Activated T-cell treated with anti-CD3 and anti-CD28 coated beads, Interleukin-2, amount 50 U/mL, for 24 hours (primary cell): ENCODE measurements around the gene MCAM.

Experiments
- DNase-seq: peaks from one replicate; pipeline ENCODE4 v3.0.0-alpha.2; 2020
- H3K27ac Mint-ChIP-seq: 2 replicates; pipeline ENCODE4 v1.8.0; 2020; ENCODE audit warnings: mild to moderate bottlenecking, mixed read lengths
- H3K27me3 Mint-ChIP-seq: 2 replicates; pipeline ENCODE4 v1.8.0; 2020; ENCODE audit warnings: mixed read lengths
- H3K36me3 Mint-ChIP-seq: 2 replicates; pipeline ENCODE4 v1.8.0; 2020; ENCODE audit warnings: low read depth, mixed read lengths
- H3K4me1 Mint-ChIP-seq: 2 replicates; pipeline ENCODE4 v1.8.0; 2020; ENCODE audit warnings: low read depth, mixed read lengths
- H3K4me3 Mint-ChIP-seq: 2 replicates; pipeline ENCODE4 v1.8.0; 2020; ENCODE audit warnings: mild to moderate bottlenecking, moderate library complexity, mixed read lengths
- H3K9me3 Mint-ChIP-seq: 2 replicates; pipeline ENCODE4 v1.8.0; 2020; ENCODE audit warnings: mixed read lengths

The MCAM gene

DNA sequence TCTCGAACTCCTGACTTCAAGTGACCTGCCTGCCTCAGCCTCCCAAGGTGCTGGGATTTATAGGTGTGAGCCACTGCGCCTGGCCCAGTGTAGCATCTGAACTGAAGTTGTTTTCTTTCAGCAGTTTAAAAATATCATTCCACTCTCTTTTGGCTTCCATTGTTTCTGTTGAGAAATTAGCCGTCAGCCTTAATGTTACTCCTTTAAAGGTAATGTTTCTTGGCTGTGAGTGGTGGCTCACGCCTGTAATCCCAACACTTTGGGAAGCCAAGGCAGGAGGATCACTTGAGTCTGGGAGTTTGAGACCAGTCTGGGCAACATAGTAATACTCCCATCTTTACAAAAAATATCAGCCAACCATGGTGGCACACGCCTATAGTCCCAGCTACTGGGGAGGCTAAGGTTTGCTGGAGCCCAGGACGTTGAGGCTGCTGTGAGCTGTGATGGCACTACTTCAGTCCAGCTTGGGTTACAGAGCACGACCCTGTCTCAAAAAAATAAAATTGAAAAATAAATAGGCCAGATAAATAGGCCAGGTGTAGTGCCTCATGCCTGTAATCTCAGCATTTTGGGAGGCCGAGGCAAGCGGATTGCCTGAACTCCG is 25.9 kb downstream of the MCAM start:
- H3K4me1 Mint-ChIP-seq: no peaks in the 10 kb centered on the region
- no peaks in the 10 kb centered on the region for H3K9me3 Mint-ChIP-seq
- H3K27ac Mint-ChIP-seq: no peak overlapping the region
- DNase-seq: no peak
- H3K27me3 Mint-ChIP-seq: no peaks in the 10 kb centered on the region
- H3K4me3 Mint-ChIP-seq: no peak overlapping the region
- H3K36me3 Mint-ChIP-seq: peaks cover 71% of the 10 kb centered on the region

DNA sequence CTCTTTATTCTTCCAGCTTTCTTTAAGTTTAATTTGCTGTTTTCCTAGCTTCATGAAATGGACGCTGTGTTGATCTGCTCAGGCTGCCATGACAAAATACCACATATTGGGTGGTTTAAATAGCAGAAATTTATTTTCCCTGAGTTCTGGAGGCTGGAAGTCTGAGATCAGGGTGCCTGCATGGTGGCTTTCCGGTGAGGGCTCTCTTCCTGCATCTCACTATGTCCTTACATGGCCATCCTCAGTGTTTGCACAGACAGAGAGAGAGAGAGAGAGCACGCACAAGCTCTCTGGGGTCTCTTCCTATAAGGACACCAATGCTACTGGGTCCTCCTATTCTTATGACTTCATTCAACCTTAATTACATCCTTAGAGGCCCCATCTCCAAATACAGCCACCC is 28.7 kb downstream of the MCAM start:
- H3K27me3 Mint-ChIP-seq: no peaks in the 10 kb centered on the region
- H3K9me3 Mint-ChIP-seq: no peaks in the 10 kb centered on the region
- H3K4me1 Mint-ChIP-seq: peaks cover 8% of the 10 kb centered on the region
- DNase-seq: no peak
- no peak overlapping the region for H3K27ac Mint-ChIP-seq
- H3K36me3 Mint-ChIP-seq: peaks cover 66% of the 10 kb centered on the region
- no peak overlapping the region for H3K4me3 Mint-ChIP-seq

DNA sequence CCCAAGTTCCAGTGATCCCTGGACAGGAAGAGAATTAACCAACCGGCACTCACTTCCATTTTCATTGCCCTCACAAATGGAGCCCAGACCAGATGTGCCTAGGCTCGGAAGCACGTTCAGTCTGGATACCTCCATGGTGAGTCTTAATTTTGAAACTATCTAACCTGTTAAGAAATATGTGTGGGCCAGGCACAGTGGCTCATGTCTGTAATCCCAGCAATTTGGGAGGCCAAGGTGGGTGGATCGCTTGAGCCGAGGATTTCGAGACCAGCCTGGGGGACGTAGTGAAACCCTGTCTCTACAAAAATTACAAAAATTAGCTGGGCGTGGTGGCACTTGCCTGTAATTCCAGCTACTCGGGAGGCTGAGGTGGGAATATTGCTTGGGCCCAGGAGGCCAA is 31.5 kb downstream of the MCAM start:
- Mint-ChIP-seq H3K4me3 (no peak overlapping the region), H3K36me3 (peaks cover 59% of the 10 kb centered on the region), H3K9me3 (no peaks in the 10 kb centered on the region), H3K27ac (peak overlapping the region; percentile 56), H3K27me3 (no peaks in the 10 kb centered on the region), H3K4me1 (peaks cover 20% of the 10 kb centered on the region)
- no peak for DNase-seq

DNA sequence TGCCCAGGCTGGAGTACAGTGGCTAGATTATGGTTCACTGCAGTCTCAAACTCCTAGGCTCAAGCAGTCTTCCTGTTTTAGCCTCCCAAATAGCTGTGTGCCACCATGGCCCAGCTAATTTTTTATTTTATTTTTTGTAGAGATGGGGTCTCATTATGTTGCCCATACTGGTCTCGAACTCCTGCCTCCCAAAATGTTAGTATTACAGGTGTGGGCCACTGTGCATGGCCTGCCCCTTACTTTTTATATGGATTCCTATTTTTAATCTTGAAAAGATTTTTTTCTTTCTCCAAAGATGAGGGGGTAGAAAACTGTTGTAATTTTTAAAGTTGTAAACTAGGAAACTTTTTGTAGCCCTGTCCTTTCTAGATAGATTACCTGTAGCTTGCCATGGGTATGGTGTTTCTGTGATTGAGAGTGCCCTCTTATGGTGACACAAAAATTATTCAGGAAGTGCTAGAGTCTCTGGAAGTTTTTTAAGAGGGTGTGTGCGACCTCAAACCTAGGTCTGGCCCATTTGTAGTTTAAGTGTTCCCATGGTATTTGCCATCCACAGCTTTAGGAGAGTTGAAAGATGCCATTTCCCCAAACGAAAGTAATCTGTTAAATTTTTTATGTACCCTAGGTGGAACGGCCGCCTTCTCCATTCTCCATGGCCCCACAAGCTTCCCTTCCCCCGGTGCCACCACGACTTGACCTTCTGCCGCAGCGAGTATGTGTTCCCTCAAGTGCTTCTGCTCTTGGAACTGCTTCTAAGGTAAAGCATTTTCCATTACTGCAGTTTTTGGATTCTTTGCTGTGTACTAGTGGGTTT is 32.4 kb downstream of the MCAM start:
- no peaks in the 10 kb centered on the region for H3K9me3 Mint-ChIP-seq
- no peak for DNase-seq
- no peaks in the 10 kb centered on the region for H3K27me3 Mint-ChIP-seq
- peaks cover 20% of the 10 kb centered on the region for H3K4me1 Mint-ChIP-seq
- no peak overlapping the region for H3K4me3 Mint-ChIP-seq
- H3K27ac Mint-ChIP-seq: peak overlapping the region; percentile 56
- peaks cover 64% of the 10 kb centered on the region for H3K36me3 Mint-ChIP-seq

DNA sequence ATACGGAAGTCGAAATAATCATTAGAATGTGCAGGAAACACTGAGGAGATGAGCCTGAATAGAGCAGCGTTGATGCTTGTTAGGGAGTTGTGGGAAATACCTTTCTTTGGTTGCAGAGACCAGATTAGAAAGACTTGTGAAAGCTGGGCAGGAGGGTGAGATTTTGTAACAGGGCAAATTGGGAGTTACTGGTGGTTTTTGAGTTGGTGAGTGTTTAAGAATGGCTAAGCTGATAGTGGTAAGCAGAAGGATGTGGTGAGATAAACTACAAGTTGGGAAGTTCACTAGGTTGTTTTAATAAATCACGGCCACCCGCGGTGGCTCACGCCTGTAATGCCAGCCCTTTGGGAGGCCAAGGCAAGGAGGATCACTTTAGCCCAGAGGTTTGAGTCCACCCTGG is 34.4 kb downstream of the MCAM start:
- DNase-seq: no peak
- H3K4me3 Mint-ChIP-seq: no peak overlapping the region
- no peaks in the 10 kb centered on the region for H3K9me3 Mint-ChIP-seq
- peaks cover 65% of the 10 kb centered on the region for H3K36me3 Mint-ChIP-seq
- H3K4me1 Mint-ChIP-seq: peaks cover 20% of the 10 kb centered on the region
- H3K27me3 Mint-ChIP-seq: no peaks in the 10 kb centered on the region
- peak overlapping the region; percentile 42 for H3K27ac Mint-ChIP-seq

DNA sequence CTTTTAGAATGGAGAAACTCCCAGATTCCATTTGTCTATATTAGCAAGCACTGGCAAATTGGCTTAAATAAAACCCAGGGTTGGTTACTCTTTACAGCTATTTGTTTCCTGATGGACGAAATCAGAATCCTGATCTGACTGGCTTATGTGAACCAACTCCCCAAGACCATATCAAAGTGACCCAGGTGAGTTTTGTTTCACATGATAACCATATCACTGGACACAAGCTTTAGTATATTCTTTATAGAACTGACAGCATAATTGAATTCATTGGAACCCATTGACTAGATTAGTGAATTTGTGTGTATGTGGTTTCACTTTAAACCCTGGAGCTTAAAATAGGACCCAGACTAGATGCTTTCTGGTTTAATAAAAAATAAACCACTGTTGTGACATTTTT is 39.3 kb downstream of the MCAM start:
- Mint-ChIP-seq H3K27ac (no peak overlapping the region), H3K36me3 (peaks cover 76% of the 10 kb centered on the region), H3K9me3 (no peaks in the 10 kb centered on the region), H3K4me3 (no peak overlapping the region), H3K4me1 (peaks cover 12% of the 10 kb centered on the region), H3K27me3 (no peaks in the 10 kb centered on the region)
- DNase-seq: no peak

DNA sequence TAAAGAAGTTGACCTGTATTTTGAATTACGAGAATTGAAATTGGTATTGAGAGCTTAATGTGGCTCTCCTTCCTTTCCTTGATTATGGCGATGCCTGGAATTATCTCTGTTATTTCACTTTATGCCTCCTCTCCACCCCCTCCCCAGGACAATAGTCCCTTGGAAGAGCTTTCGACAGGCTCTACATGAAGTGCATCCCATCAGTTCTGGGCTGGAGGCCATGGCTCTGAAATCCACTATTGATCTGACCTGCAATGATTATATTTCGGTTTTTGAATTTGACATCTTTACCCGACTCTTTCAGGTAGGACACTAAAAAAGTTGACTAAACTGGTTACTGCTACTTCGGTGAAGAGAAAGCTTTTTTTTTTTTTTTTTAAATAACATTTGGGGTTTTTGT is 43.2 kb downstream of the MCAM start:
- no peaks in the 10 kb centered on the region for H3K27me3 Mint-ChIP-seq
- peaks cover 7% of the 10 kb centered on the region for H3K4me1 Mint-ChIP-seq
- no peak overlapping the region for H3K4me3 Mint-ChIP-seq
- no peak overlapping the region for H3K27ac Mint-ChIP-seq
- no peaks in the 10 kb centered on the region for H3K9me3 Mint-ChIP-seq
- H3K36me3 Mint-ChIP-seq: peaks cover 65% of the 10 kb centered on the region
- DNase-seq: no peak

DNA sequence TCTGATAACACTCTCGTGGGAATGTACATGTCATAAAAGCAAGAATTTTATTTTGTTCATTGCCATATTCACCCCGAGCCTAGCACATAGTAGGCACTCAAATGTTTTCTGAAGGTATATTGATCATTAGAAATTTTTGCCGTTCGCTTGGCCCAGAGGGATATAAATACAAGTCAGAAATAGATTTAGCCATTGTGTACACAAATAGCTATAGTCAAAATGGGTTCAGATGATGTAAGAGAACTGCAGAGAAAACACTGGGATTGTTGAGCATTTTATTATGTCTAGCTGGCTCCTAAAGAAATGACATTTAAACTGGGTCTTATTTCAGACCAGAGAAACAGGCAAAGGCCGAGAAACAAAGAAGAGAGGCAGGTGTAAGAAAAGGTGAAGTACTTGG is 49.3 kb downstream of the MCAM start:
- Mint-ChIP-seq H3K4me3 (no peak overlapping the region), H3K27ac (peak overlapping the region; percentile 81), H3K9me3 (no peaks in the 10 kb centered on the region), H3K36me3 (peaks cover 12% of the 10 kb centered on the region), H3K4me1 (peaks cover 35% of the 10 kb centered on the region), H3K27me3 (no peaks in the 10 kb centered on the region)
- DNase-seq: no peak

DNA sequence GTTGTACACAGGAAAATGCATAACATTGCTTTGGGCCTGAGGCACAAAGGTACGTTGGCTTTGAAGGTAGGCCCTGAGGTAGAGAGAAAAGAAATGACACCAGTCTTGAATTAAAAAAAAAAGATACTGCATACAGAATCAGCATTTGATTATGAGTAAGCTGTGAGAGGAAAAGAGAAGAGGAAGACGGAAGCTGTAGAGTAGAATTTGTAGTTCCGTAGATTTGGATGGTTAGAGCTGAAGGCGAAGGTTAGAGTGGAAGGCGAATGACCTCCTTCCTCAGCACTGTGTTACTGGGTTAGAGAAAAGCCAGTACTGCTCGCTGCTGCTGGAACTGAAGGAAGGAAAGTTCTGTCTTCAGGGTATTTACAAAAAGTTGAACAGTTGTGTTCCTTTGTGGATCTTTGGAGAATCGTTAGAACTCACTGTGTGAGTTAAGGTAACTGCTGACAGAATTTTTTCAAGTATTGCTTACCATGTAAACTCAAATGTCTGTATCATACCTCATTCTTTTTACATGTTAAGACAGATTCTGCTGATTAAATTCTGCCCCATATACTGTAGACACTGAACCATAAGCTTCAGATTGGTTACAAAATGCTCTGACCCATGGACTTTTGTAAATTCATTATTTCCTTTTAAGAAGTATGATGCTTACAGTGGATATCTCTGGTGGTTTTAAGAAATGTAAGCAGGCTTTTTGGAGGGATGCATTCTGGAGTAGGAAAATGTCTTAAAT is 50.2 kb downstream of the MCAM start:
- H3K27ac Mint-ChIP-seq: peak overlapping the region; percentile 81
- H3K36me3 Mint-ChIP-seq: peaks cover 3% of the 10 kb centered on the region
- DNase-seq: no peak
- peaks cover 35% of the 10 kb centered on the region for H3K4me1 Mint-ChIP-seq
- H3K9me3 Mint-ChIP-seq: no peaks in the 10 kb centered on the region
- H3K27me3 Mint-ChIP-seq: no peaks in the 10 kb centered on the region
- H3K4me3 Mint-ChIP-seq: peak overlapping the region; percentile 30

DNA sequence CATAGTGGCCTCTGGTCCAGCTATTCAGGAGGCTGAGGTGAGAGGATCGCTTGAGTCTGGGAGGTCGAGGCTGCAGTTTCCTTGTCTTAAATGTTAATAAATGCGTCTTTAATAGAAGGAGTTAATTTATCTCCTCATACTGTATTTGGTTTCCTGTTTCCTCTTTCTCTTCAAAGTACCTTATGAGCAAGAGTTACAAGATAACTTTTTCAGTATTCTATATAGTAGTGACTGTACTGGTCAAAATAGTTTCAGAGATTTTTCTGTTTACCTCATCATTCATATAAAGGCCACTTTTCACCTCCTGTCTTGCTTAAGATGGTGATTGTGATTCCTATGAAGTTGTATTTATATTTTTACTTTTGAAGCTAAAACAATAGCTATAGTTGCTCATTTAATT is 50.9 kb downstream of the MCAM start:
- H3K36me3 Mint-ChIP-seq: no peaks in the 10 kb centered on the region
- peak overlapping the region; percentile 81 for H3K27ac Mint-ChIP-seq
- no peaks in the 10 kb centered on the region for H3K27me3 Mint-ChIP-seq
- H3K4me3 Mint-ChIP-seq: peak overlapping the region; percentile 30
- H3K4me1 Mint-ChIP-seq: peaks cover 35% of the 10 kb centered on the region
- DNase-seq: no peak
- H3K9me3 Mint-ChIP-seq: no peaks in the 10 kb centered on the region

DNA sequence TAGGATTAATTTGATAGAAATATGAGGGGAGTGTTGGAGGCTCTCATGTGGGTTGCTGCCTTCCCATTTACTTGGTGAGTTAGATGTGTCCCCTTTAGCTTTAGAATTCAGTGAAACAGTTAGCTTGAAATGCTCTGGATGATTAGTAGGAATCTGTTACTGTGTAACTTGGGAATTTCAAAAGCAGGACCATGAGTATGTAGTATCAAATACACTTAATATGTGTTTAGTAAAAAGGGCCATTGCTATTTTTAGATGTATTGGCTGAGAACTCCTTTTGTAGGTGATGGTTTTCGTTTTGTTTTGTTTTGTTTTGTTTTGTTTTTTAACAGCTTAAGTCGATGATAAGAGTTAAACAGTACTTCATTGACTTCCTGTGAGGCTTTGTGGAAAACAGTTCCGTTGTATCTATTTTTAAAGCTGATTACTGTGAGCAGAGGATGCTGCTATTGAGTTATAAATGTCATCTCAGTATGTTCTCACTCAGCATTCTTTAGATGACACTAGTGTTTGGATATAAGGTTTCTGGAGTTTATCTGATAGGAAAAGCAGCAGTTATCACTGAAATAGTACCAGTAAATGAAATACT is 53.5 kb downstream of the MCAM start:
- Mint-ChIP-seq H3K9me3 (no peaks in the 10 kb centered on the region), H3K27me3 (no peaks in the 10 kb centered on the region), H3K4me1 (peaks cover 50% of the 10 kb centered on the region), H3K27ac (no peak overlapping the region), H3K4me3 (no peak overlapping the region), H3K36me3 (no peaks in the 10 kb centered on the region)
- DNase-seq: no peak

DNA sequence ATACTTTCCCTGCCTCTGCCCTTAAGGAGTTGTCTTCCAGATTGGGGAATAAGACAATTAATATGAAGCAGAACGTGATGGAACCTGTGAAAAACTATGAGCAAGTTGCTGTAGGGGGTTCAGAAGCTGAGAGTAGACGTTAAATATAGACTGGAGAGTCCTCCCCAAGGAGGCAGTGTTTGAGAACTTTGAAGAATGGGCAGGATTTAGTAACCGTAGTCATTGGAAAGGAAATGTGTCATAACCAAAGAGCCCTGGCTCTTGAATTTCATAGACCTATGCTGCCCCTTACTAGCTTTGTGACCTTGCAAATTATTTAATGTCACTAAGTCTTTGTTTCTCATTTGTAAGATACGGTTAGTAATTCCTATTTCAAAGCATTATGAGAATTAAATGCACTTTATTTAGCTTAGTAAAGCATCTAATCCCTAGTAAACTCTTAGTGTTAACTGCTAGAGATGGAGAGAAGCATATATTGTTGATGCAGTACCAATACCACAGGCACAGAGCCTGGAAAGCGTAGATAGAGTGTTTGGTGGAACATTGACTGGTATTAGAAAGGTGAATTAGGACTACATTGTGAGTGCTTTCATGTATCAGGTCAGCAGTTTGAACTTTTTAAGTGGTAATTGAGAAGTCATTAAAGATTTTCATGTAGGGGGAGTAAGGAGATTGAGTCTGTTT is 54.1 kb downstream of the MCAM start:
- Mint-ChIP-seq H3K27ac (no peak overlapping the region), H3K27me3 (no peaks in the 10 kb centered on the region), H3K4me3 (no peak overlapping the region), H3K4me1 (peaks cover 51% of the 10 kb centered on the region), H3K9me3 (no peaks in the 10 kb centered on the region), H3K36me3 (no peaks in the 10 kb centered on the region)
- no peak for DNase-seq

DNA sequence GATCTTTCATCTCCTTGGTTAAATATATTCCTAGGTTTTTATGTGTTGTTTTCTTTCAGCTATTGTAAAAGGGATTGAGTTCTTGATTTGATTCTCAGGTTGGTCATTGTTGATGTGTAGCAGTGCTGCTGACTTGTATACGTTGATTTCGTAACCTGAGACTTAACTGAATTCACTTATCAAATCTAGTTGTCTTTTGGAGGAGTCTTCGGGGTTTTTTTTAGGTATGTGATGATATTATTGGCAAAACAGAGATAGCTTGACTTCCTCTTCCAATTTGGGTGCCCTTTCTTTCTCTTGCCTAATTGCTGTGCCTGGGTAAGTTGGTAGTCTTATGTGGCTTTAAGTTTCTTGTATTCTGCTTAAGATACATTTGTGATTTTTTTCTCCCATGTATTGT is 57.9 kb downstream of the MCAM start:
- Mint-ChIP-seq H3K36me3 (peaks cover 14% of the 10 kb centered on the region), H3K27me3 (no peaks in the 10 kb centered on the region), H3K9me3 (no peaks in the 10 kb centered on the region), H3K27ac (peak overlapping the region; percentile 27), H3K4me3 (no peak overlapping the region), H3K4me1 (peaks cover 52% of the 10 kb centered on the region)
- no peak for DNase-seq
